ENCODE results near the gene RPAP3.

The RPAP3 gene

DNA sequence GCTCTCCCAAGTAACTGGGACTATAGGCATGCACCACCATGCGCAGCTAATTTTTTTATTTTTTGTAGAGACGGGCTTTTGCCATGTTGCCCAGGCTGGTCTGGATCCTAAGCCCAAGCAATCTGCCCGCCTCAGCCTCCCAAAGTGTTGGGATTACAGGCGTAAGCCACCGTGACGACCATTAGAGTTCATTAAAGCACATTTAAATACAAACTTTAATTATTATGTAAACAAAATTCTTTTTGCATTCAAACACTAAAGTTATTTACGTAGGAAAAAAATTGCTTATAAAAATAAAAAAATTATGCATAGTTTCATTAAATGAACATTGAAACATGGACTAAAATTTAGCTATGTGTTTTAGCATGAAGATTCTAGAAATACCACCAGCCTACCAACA lies 7.2 kb downstream of the RPAP3 start:
- Histone ChIP-seq H3K9ac (ENCODE audit: low read length) (no peak overlapping the region), H3K4me3 (ENCODE audit: low read depth, low read length, poor library complexity, severe bottlenecking) (no peak overlapping the region), H3K9me3 (ENCODE audit: low read length) (no peaks in the 10 kb centered on the region), H3K36me3 (ENCODE audit: insufficient read depth, low read length) (peaks cover 79% of the 10 kb centered on the region), H3K4me1 (ENCODE audit: insufficient read depth, low read length, severe bottlenecking) (peaks cover 17% of the 10 kb centered on the region), H3K4me2 (ENCODE audit: low read length) (no peak overlapping the region), H4K20me1 (ENCODE audit: insufficient read depth, low read length) (no peaks in the 10 kb centered on the region), H2AFZ (ENCODE audit: low read length) (no peak overlapping the region), H3K9me2 (ENCODE audit: low read depth, low read length) (no peaks in the 10 kb centered on the region), H3K27ac (ENCODE audit: low read depth, low read length, poor library complexity, severe bottlenecking) (no peak overlapping the region), H3K27me3 (ENCODE audit: insufficient read depth, low read length) (no peaks in the 10 kb centered on the region), H3F3A (ENCODE audit: insufficient read depth, low read length) (no peaks in the 10 kb centered on the region; the same call in 1 of the 2 replicates), H3K79me2 (ENCODE audit: insufficient read depth, low read length) (peaks cover 13% of the 10 kb centered on the region)
- TF ChIP-seq CTCF (IDR thresholded peaks at IDR 0.05; ENCODE audit: low read length) (no peak), EZH2 (IDR thresholded peaks at IDR 0.05; ENCODE audit: borderline replicate concordance, low read length) (no peak)

DNA sequence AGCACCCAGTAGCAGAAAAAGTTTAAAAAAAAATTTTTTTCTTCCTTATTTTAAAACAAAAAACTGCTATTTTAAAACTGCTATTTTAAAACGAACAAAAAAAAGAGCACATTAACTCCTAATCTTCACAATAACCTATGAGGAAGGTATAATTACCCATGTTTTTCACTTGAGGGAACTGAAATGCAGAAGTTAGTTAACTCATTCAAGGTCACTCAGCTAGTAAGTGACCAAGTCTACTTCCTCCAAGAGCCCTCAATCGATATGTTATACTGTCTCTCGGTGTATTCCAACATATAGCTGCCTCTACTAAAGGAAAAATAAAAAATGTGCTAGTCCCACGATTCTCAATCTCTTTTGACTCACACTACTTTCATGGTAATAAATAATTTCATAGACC lies 7.8 kb downstream of the RPAP3 start:
- Histone ChIP-seq H3K9me2 (ENCODE audit: low read depth, low read length) (no peaks in the 10 kb centered on the region), H4K20me1 (ENCODE audit: insufficient read depth, low read length) (no peaks in the 10 kb centered on the region), H3K27me3 (ENCODE audit: insufficient read depth, low read length) (no peaks in the 10 kb centered on the region), H3K79me2 (ENCODE audit: insufficient read depth, low read length) (peaks cover 7% of the 10 kb centered on the region; the same call in 1 of the 2 replicates), H3K27ac (ENCODE audit: low read depth, low read length, poor library complexity, severe bottlenecking) (no peak overlapping the region), H2AFZ (ENCODE audit: low read length) (no peak overlapping the region), H3K9ac (ENCODE audit: low read length) (no peak overlapping the region), H3K4me3 (ENCODE audit: low read depth, low read length, poor library complexity, severe bottlenecking) (no peak overlapping the region), H3K9me3 (ENCODE audit: low read length) (no peaks in the 10 kb centered on the region), H3K36me3 (ENCODE audit: insufficient read depth, low read length) (peaks cover 79% of the 10 kb centered on the region), H3F3A (ENCODE audit: insufficient read depth, low read length) (no peaks in the 10 kb centered on the region; the same call in 1 of the 2 replicates), H3K4me1 (ENCODE audit: insufficient read depth, low read length, severe bottlenecking) (peaks cover 11% of the 10 kb centered on the region), H3K4me2 (ENCODE audit: low read length) (no peak overlapping the region)
- no peak for TF ChIP-seq EZH2 (IDR thresholded peaks at IDR 0.05; ENCODE audit: borderline replicate concordance, low read length)
- no peak for TF ChIP-seq CTCF (IDR thresholded peaks at IDR 0.05; ENCODE audit: low read length)

- Histone ChIP-seq H3K4me1 (ENCODE audit: insufficient read depth, low read length, severe bottlenecking) (no peaks in the 10 kb centered on the region), H3K9ac (ENCODE audit: low read length) (no peak overlapping the region), H3K79me2 (ENCODE audit: insufficient read depth, low read length) (no peaks in the 10 kb centered on the region), H3K27me3 (ENCODE audit: insufficient read depth, low read length) (no peaks in the 10 kb centered on the region), H3K36me3 (ENCODE audit: insufficient read depth, low read length) (peaks cover 74% of the 10 kb centered on the region), H2AFZ (ENCODE audit: low read length) (no peak overlapping the region), H3K4me3 (ENCODE audit: low read depth, low read length, poor library complexity, severe bottlenecking) (no peak overlapping the region), H4K20me1 (ENCODE audit: insufficient read depth, low read length) (no peaks in the 10 kb centered on the region), H3K27ac (ENCODE audit: low read depth, low read length, poor library complexity, severe bottlenecking) (no peak overlapping the region), H3K9me3 (ENCODE audit: low read length) (no peaks in the 10 kb centered on the region), H3K9me2 (ENCODE audit: low read depth, low read length) (no peaks in the 10 kb centered on the region), H3K4me2 (ENCODE audit: low read length) (no peak overlapping the region), H3F3A (ENCODE audit: insufficient read depth, low read length) (no peaks in the 10 kb centered on the region)
- TF ChIP-seq CTCF (IDR thresholded peaks at IDR 0.05; ENCODE audit: low read length): no peak
- no peak for TF ChIP-seq EZH2 (IDR thresholded peaks at IDR 0.05; ENCODE audit: borderline replicate concordance, low read length)
Measured at GRCh38 chr12:47689215-47689614, 16.6 kb downstream of the RPAP3 start.
